ENCODE data around the gene RIMBP2.

GRCh38 chr12:130494736-130495135 lies 221.4 kb downstream of the RIMBP2 start:
- TF ChIP-seq CTCF (IDR thresholded peaks at IDR 0.05) (no peak), ZFX (IDR thresholded peaks at IDR 0.05; ENCODE audit: borderline replicate concordance) (no peak)
